H1 (cell line): Measurements from ENCODE around the gene COX7A1. TPM values are rescaled to one million over a fixed set of nuclear protein-coding genes. Genes with fewer than 3 reads are reported as not detected.

Source experiments
- CTCF ChIA-PET: fragments of 300-600 bp; sonication (Branson Sonifier 250); formaldehyde crosslinking; loops from one replicate; lab custom pipeline; 2021; ENCODE audit not compliant: partially characterized antibody; lab: Charles Lee
- POLR2A ChIA-PET: fragments of 300-600 bp; sonication (Branson Sonifier 250); formaldehyde crosslinking; loops from one replicate; lab custom pipeline; 2021; ENCODE audit warnings: inconsistent platforms; ENCODE audit not compliant: partially characterized antibody; lab: Charles Lee
- DNase-seq, 2 experiments: peaks; one replicate each; pipeline versions ENCODE4 v3.0.0 to v3.0.0-alpha.2; 2010 to 2022; ENCODE audit warnings: low spot score in 2 of 2, low read depth in 1 of 2, mixed read lengths in 1 of 2
- FAIRE-seq: peaks from 2 replicates; lab custom pipeline; 2011; peaks lifted over from hg19 to GRCh38; lab: Jason Lieb, UNC
- H2AFZ ChIP-seq: 2 replicates; pipeline ENCODE4 v1.8.1; 2012; ENCODE audit warnings: low read length, inconsistent platforms
- H2AK5ac ChIP-seq: 2 replicates; pipeline ENCODE4 v1.6.1; 2013; ENCODE audit warnings: low read depth, low read length
- H2BK120ac ChIP-seq: replicated peaks from 2 replicates; pipeline ENCODE3; 2013; ENCODE audit warnings: low read depth, low read length, inconsistent platforms
- H2BK12ac ChIP-seq: 2 replicates; pipeline ENCODE4 v1.6.1; 2013; ENCODE audit warnings: low read depth, low read length
- H2BK15ac ChIP-seq: 2 replicates; pipeline ENCODE4 v1.6.1; 2013; ENCODE audit warnings: low read length
- H2BK20ac ChIP-seq: 2 replicates; pipeline ENCODE4 v1.6.1; 2013; ENCODE audit warnings: low read length
- H2BK5ac ChIP-seq: 2 replicates; pipeline ENCODE4 v1.6.1; 2013; ENCODE audit warnings: low read depth, low read length
- H3K14ac ChIP-seq: 2 replicates; pipeline ENCODE4 v1.6.1; 2013; ENCODE audit warnings: inconsistent platforms; ENCODE audit not compliant: insufficient read length
- H3K18ac ChIP-seq: 2 replicates; pipeline ENCODE4 v1.6.1; 2013; ENCODE audit warnings: low read length; ENCODE audit errors: extremely low read depth
- H3K23ac ChIP-seq: 2 replicates; pipeline ENCODE4 v1.6.1; 2013; ENCODE audit warnings: inconsistent platforms; ENCODE audit not compliant: insufficient read length
- H3K23me2 ChIP-seq: 2 replicates; pipeline ENCODE4 v1.6.1; 2013; ENCODE audit warnings: low read depth, low read length
- H3K27ac ChIP-seq: 2 replicates; pipeline ENCODE4 v1.6.1; 2011; ENCODE audit warnings: low read depth, low read length, inconsistent platforms
- H3K27me3 ChIP-seq, 4 experiments: replicated peaks in 1 of 4; 1 replicate in 1 of 4; 2 replicates in 3 of 4; pipeline versions ENCODE4 v1.6.1 to v1.8.1; 2011 to 2013; ENCODE audit warnings: low read length in 3 of 4, mild to moderate bottlenecking in 3 of 4, inconsistent platforms in 2 of 4, mixed read lengths in 2 of 4, moderate library complexity in 1 of 4; ENCODE audit not compliant: control insufficient read depth in 3 of 4, insufficient read depth in 3 of 4; ENCODE audit errors: extremely low read depth in 1 of 4
- H3K36me3 ChIP-seq, 4 experiments: 2 replicates each; pipeline versions ENCODE4 v1.6.1 to v1.8.1; 2011 to 2013; ENCODE audit warnings: mild to moderate bottlenecking in 4 of 4, low read length in 3 of 4, moderate library complexity in 2 of 4, control low read depth in 1 of 4, inconsistent platforms in 1 of 4; ENCODE audit not compliant: insufficient read depth in 4 of 4, control insufficient read depth in 2 of 4
- H3K4ac ChIP-seq: replicated peaks from 2 replicates; pipeline ENCODE3; 2013; ENCODE audit warnings: low read length, low read depth, mixed read lengths, inconsistent platforms; ENCODE audit not compliant: insufficient read length
- H3K4me1 ChIP-seq, 4 experiments: replicated peaks in 1 of 4; 1 replicate in 1 of 4; 2 replicates in 3 of 4; pipeline versions ENCODE4 v1.6.1 to v1.8.1; 2011 to 2013; ENCODE audit warnings: low read length in 3 of 4, inconsistent platforms in 2 of 4, mixed read lengths in 1 of 4; ENCODE audit not compliant: insufficient read depth in 4 of 4, control insufficient read depth in 3 of 4
- H3K4me2 ChIP-seq, 2 experiments: 2 replicates each; pipeline versions ENCODE4 v1.6.1 to v1.8.1; 2011 to 2013; ENCODE audit warnings: low read depth in 2 of 2, low read length in 2 of 2, control low read depth in 1 of 2, inconsistent platforms in 1 of 2, mild to moderate bottlenecking in 1 of 2; ENCODE audit not compliant: insufficient read depth in 1 of 2
- H3K4me3 ChIP-seq, 4 experiments: fragments of 200-600, 300-600 bp in 1 of 4; sonication (generic), shearing (Covaris generic), sonication (Bioruptor Twin) in 1 of 4; 2 replicates each; pipeline versions ENCODE4 v1.5.1 to v1.8.1; 2011 to 2016; ENCODE audit warnings: low read length in 4 of 4, low read depth in 3 of 4, control low read depth in 2 of 4, inconsistent platforms in 2 of 4, mild to moderate bottlenecking in 2 of 4, mixed read lengths in 1 of 4, moderate library complexity in 1 of 4; ENCODE audit not compliant: insufficient read depth in 2 of 4; ENCODE audit errors: extremely low read depth in 1 of 4
- H3K56ac ChIP-seq: replicated peaks from 2 replicates; pipeline ENCODE3; 2013; ENCODE audit warnings: low read depth, mild to moderate bottlenecking, mixed read lengths, low read length, inconsistent platforms; ENCODE audit not compliant: insufficient read length
- H3K79me1 ChIP-seq: 2 replicates; pipeline ENCODE4 v1.6.1; 2013; ENCODE audit warnings: low read depth, low read length, control low read depth
- H3K79me2 ChIP-seq, 2 experiments: 2 replicates each; pipeline versions ENCODE4 v1.6.1 to v1.8.1; 2012 to 2013; ENCODE audit warnings: low read length in 2 of 2, mild to moderate bottlenecking in 2 of 2, inconsistent platforms in 1 of 2; ENCODE audit not compliant: insufficient read depth in 2 of 2, control insufficient read depth in 1 of 2
- H3K9ac ChIP-seq, 4 experiments: replicated peaks in 1 of 4; 1 replicate in 1 of 4; 2 replicates in 3 of 4; pipeline versions ENCODE4 v1.6.1 to v1.8.1; 2011 to 2013; ENCODE audit warnings: low read depth in 3 of 4, low read length in 3 of 4, control low read depth in 2 of 4, mild to moderate bottlenecking in 2 of 4, moderate library complexity in 2 of 4, inconsistent platforms in 1 of 4; ENCODE audit errors: extremely low read depth in 1 of 4
- H3K9me3 ChIP-seq, 2 experiments: 2 replicates each; pipeline versions ENCODE4 v1.6.1 to v1.8.1; 2012 to 2013; ENCODE audit warnings: mild to moderate bottlenecking in 2 of 2, moderate library complexity in 2 of 2, control low read depth in 1 of 2, inconsistent platforms in 1 of 2, low read depth in 1 of 2, low read length in 1 of 2, mixed read lengths in 1 of 2; ENCODE audit not compliant: insufficient read depth in 2 of 2
- H4K20me1 ChIP-seq, 2 experiments: replicated peaks in 1 of 2; 2 replicates each; pipeline versions ENCODE3 to v1.8.1; 2011 to 2013; ENCODE audit warnings: inconsistent platforms in 2 of 2, low read length in 2 of 2, mild to moderate bottlenecking in 1 of 2; ENCODE audit not compliant: insufficient read depth in 2 of 2, control insufficient read depth in 1 of 2
- H4K5ac ChIP-seq: 2 replicates; pipeline ENCODE4 v1.6.1; 2013; ENCODE audit warnings: low read length, low read depth, mixed read lengths, inconsistent platforms; ENCODE audit not compliant: insufficient read length
- H4K8ac ChIP-seq: 2 replicates; pipeline ENCODE4 v1.8.0; 2013; ENCODE audit warnings: mild to moderate bottlenecking, moderate library complexity, low read length, inconsistent platforms; ENCODE audit not compliant: insufficient read depth; ENCODE audit errors: extremely low read depth
- H4K91ac ChIP-seq: replicated peaks from 2 replicates; pipeline ENCODE3; 2013; ENCODE audit warnings: low read length, mixed read lengths, inconsistent platforms; ENCODE audit not compliant: insufficient read length
- FOSL1 ChIP-seq: IDR thresholded peaks from 2 replicates; pipeline ENCODE4 v1.6.1; 2011; ENCODE audit warnings: mild to moderate bottlenecking, low read depth, low read length, moderate library complexity; ENCODE audit not compliant: insufficient read depth
- GABPA ChIP-seq: IDR thresholded peaks from 2 replicates; pipeline ENCODE4 v1.6.1; 2011; ENCODE audit warnings: mild to moderate bottlenecking, low read length, moderate library complexity, borderline replicate concordance; ENCODE audit not compliant: insufficient read depth
- KDM5A ChIP-seq: fragments of 200-600 bp; IDR thresholded peaks from 2 replicates; pipeline ENCODE4 v1.7.1; 2012; ENCODE audit warnings: mild to moderate bottlenecking, low read length, inconsistent platforms, mixed read lengths
- MAFK ChIP-seq: IDR thresholded peaks from 2 replicates; pipeline ENCODE4 v1.6.1; 2012; ENCODE audit warnings: low read depth, mild to moderate bottlenecking, improper control_type of control experiment, low read length
- POLR2AphosphoS5 ChIP-seq: IDR thresholded peaks from 2 replicates; pipeline ENCODE4 v1.6.1; 2011; ENCODE audit warnings: low read depth, low read length
- WGBS, 2 experiments: shearing (Covaris generic) in 1 of 2; methylation state at CpG; one replicate each; pipeline versions ENCODE4 v1.1.6 to v1.1.7; 2013 to 2015; ENCODE audit warnings: low lambda C conversion rate in 2 of 2, mixed read lengths in 2 of 2, inconsistent platforms in 1 of 2, low coverage in 1 of 2, missing lambda C conversion rate in 1 of 2; ENCODE audit not compliant: insufficient replicate concordance in 2 of 2, insufficient coverage in 1 of 2, insufficient read length in 1 of 2; ENCODE audit errors: extremely low coverage in 1 of 2, missing lambda C conversion rate in 1 of 2; 5-methylcytosine and 5-hydroxymethylcytosine counted together
- polyA plus RNA-seq, 7 experiments: library from polyadenylated mRNA; depleted of rRNA in 3 of 7; stranded (reverse) in 5 of 7; unstranded in 2 of 7; fragments of >200 nt in 5 of 7; fragments of 200-250 nt in 2 of 7; gene quantifications; 1 replicate in 5 of 7; 2 replicates in 1 of 7; 4 replicates in 1 of 7; pipeline versions ENCODE4 v1.2.1 to v1.2.3, GENCODE V29; 2011 to 2013; ENCODE audit warnings: missing spikeins in 2 of 7, mixed read lengths in 2 of 7
- total RNA-seq: library from RNA; stranded (reverse); fragmentation: NEBNext Ultra II Directional; extraction: Animal tissue kit (Norgen Biotek cat#: 25700); gene quantifications from 2 replicates; pipeline ENCODE4 v1.2.1, GENCODE V29; 2021

COX7A1 gene
- total and polyA plus RNA-seq, 2 of the 8 experiments (the other 6 are each of a cell fraction or from before 2014, with no cell fraction given), result 0.60 TPM

GRCh38 chr19:36140304-36141038, 11.8 kb downstream of the COX7A1 start:
- Histone ChIP-seq H3K18ac (peak overlapping the region; percentile 90), H3K14ac (no peak overlapping the region), H3K56ac (peak overlapping the region; percentile 50), H2BK15ac (no peak overlapping the region), H3K4me2 (peak overlapping the region; percentile 78 to 96), H2BK20ac (no peak overlapping the region), H3K4me1 (peaks cover 0 to 6% (median 5%) of the 10 kb centered on the region in 4 experiments; a peak in 3 of 7 replicates), H2AFZ (no peak overlapping the region), H3K27me3 (no peaks in the 10 kb centered on the region), H3K9ac (peak overlapping the region; percentile 71 to 83 (median 76)), H3K79me2 (peaks cover 0 to 12% of the 10 kb centered on the region in 2 experiments; a peak in 1 of 4 replicates), H4K8ac (peak overlapping the region; percentile 63; the same call in 1 of the 2 replicates), H3K27ac (peak overlapping the region; percentile 36; the same call in 1 of the 2 replicates), H3K23me2 (peaks cover 13% of the 10 kb centered on the region; the same call in 1 of the 2 replicates), H2BK120ac (peak overlapping the region; percentile 12), H2BK12ac (no peak overlapping the region), H2BK5ac (peak overlapping the region; percentile 90; the same call in 1 of the 2 replicates), H3K4ac (peak overlapping the region; percentile 83), H3K36me3 (peaks cover 8 to 23% (median 20%) of the 10 kb centered on the region in 4 experiments), H4K5ac (peak overlapping the region; percentile 15), H4K91ac (peak overlapping the region; percentile 88), H3K79me1 (peaks cover 3% of the 10 kb centered on the region), H2AK5ac (no peak overlapping the region), H3K9me3 (no peaks in the 10 kb centered on the region), H3K23ac (no peak overlapping the region), H4K20me1 (peaks cover 0 to 4% of the 10 kb centered on the region in 2 experiments), H3K4me3 (peak overlapping the region; percentile 89 to 98 (median 97))
- FAIRE-seq (no peak), DNase-seq (peak in 1 of 2 experiments; percentile 72)
- CTCF ChIA-PET, result interaction anchor here (1.0 to 1.5 kb wide), 4 partner anchors 11 to 32 kb away, joined by 3 to 6 read pairs (median 4); no protein-coding TSS in a partner anchor
- WGBS, 2 experiments, result 2% methylated on average over 21 of the region's 31 CpGs; no CpG with 5 or more reads in 1 of the 2 experiments
- POLR2A ChIA-PET, result interaction anchor here (0.7 to 2.0 kb wide), 13 partner anchors 9 to 349 kb away, joined by 3 to 13 read pairs (median 4); partner anchors contain the start of genes THAP8, WDR62, ZNF146 and ZNF565
- no peak for TF ChIP-seq FOSL1
- peak; percentile 20; the same call in 1 of the 2 replicates for TF ChIP-seq POLR2AphosphoS5
- TF ChIP-seq MAFK, result no peak
- TF ChIP-seq KDM5A, result no peak
- no peak for TF ChIP-seq GABPA
